ENCODE measurements around the gene PTPN23. TPM values are rescaled to one million over a fixed set of nuclear protein-coding genes. Genes with fewer than 3 reads are reported as not detected.
"Not testable (repeated sequence)": the region's sequence is repeated elsewhere in the genome, so short reads cannot be mapped to it uniquely, and the experiment has no call there.

Gene PTPN23
- total and polyA plus RNA-seq, 2 of the 13 experiments (the other 11 are each of a cell fraction or from before 2014, with no cell fraction given), result 2.3 to 3.7 TPM

DNA sequence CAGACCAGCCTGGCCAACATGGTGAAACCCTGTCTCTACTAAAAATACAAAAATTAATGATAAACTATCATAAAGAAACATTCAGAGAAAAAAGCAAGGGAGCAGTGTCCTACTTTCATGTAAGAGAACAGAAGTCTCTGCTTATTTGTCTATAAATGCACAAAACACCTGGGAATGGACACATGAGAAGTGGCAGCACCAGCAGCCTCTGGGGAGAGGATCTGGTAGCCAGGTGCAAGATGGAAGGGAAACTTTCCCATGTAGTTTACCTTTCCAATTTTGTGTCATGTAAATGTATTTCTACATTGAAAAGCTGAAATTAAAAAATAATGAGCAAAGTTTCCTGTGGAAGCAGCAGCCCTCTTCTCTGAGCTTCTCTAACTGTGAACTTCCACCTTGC is 76.2 kb downstream of the PTPN23 start:
- Histone ChIP-seq H3K79me2 (ENCODE audit: insufficient read depth, low read length) (peaks cover 54% of the 10 kb centered on the region), H2AFZ (ENCODE audit: low read length) (no peak overlapping the region), H3K36me3 (replicated peaks in 1 of 2; ENCODE audit: control insufficient read depth in 1 of 2, insufficient read depth in 2 of 2, low read length in 2 of 2) (no peaks in the 10 kb centered on the region), H3K27me3 (ENCODE audit: control insufficient read depth in 1 of 2, insufficient read depth in 2 of 2, low read length in 2 of 2) (no peaks in the 10 kb centered on the region), H3K27ac (ENCODE audit: extremely low read length, insufficient read depth, low read length) (no peak overlapping the region), H3K4me3 (replicated peaks in 1 of 3; ENCODE audit: insufficient read depth in 1 of 3, low read depth in 2 of 3, low read length in 3 of 3) (no peak overlapping the region), H3K4me2 (ENCODE audit: low read depth, low read length) (no peak overlapping the region), H3K9me3 (ENCODE audit: low read length) (no peaks in the 10 kb centered on the region), H4K20me1 (ENCODE audit: insufficient read depth, low read length) (no peaks in the 10 kb centered on the region), H3K9ac (ENCODE audit: insufficient read depth, low read depth, low read length) (no peak overlapping the region), H3K4me1 (ENCODE audit: insufficient read depth, low read length) (peaks cover 59% of the 10 kb centered on the region)
- FAIRE-seq, result no peak
- DNase-seq (ENCODE audit: low spot score), result no peak
- no TSS peak for BruUV-seq (replicated peaks)
- intact Hi-C loops (cut with micrococcal nuclease; ENCODE audit: unreplicated experiment), result no loop called here
- ATAC-seq, result no peak
- ChIA-PET POLR2A (interaction anchor here (2.5 kb wide), 1 partner anchor 14 kb away, joined by 12 read pairs; no protein-coding TSS in a partner anchor), CTCF (ENCODE audit: low intra/inter-chr PET ratio, low total read pairs) (no interaction called here)
- in situ Hi-C loops (cut with HindIII; ENCODE audit: extremely low pct_ligation_motif_present, low pct_unique_long_range_greater_than_20kb), result no loop called here
- no peak for TF ChIP-seq MXD4 (CRISPR knock-in tag; IDR thresholded peaks at IDR 0.05)

DNA sequence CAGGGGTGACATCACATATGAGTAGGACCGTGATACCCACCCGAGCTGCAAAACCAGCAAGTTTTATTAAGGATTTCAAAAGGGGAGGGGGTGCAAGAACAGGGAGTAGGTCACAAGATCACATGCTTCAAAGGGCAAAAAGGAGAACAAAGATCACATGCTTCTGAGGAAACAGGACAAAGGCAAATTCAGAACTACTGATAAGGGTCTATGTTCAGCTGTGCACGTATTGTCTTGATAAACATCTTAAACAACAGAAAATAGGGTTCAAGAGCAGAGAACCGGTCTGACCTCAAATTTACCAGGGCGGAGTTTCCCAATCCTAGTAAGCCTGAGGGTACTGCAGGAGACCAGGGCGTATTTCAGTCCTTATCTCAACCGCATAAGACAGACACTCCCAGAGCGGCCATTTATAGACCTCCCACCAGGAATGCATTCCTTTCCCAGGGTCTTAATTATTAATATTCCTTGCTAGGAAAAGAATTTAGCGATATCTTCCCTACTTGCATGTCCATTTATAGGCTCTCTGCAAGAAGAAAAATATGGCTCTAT is 78.8 kb downstream of the PTPN23 start:
- H3K4me3 ChIP-seq (replicated peaks in 1 of 3; ENCODE audit: insufficient read depth in 1 of 3, low read depth in 2 of 3, low read length in 3 of 3); H3K9ac ChIP-seq (ENCODE audit: insufficient read depth, low read depth, low read length); H3K36me3 ChIP-seq (replicated peaks in 1 of 2; ENCODE audit: control insufficient read depth in 1 of 2, insufficient read depth in 2 of 2, low read length in 2 of 2); ATAC-seq; intact Hi-C loops (cut with micrococcal nuclease; ENCODE audit: unreplicated experiment); CTCF ChIA-PET (ENCODE audit: low intra/inter-chr PET ratio, low total read pairs); H3K27ac ChIP-seq (ENCODE audit: extremely low read length, insufficient read depth, low read length); H3K27me3 ChIP-seq (ENCODE audit: control insufficient read depth in 1 of 2, insufficient read depth in 2 of 2, low read length in 2 of 2); H2AFZ ChIP-seq (ENCODE audit: low read length); H3K4me2 ChIP-seq (ENCODE audit: low read depth, low read length); DNase-seq (ENCODE audit: low spot score); in situ Hi-C loops (cut with HindIII; ENCODE audit: extremely low pct_ligation_motif_present, low pct_unique_long_range_greater_than_20kb); H3K9me3 ChIP-seq (ENCODE audit: low read length); BruUV-seq (replicated peaks); FAIRE-seq; H4K20me1 ChIP-seq (ENCODE audit: insufficient read depth, low read length); TF ChIP-seq SOX13, SOX6 (IDR thresholded peaks at IDR 0.05): not testable (repeated sequence)
- POLR2A ChIA-PET, result interaction anchor here (1.2 kb wide), 1 partner anchor 16 kb away, joined by 3 read pairs; no protein-coding TSS in a partner anchor
- TF ChIP-seq SOX13 (CRISPR knock-in tag; conservative IDR thresholded peaks at IDR 0.05 in 1 of 2, IDR thresholded peaks at IDR 0.05 in 1 of 2) (peak in 1 of 2 experiments; percentile 62; a peak in 2 of 4 replicates), ZMYM4 (CRISPR knock-in tag; IDR thresholded peaks at IDR 0.05) (0 out of 2 replicates have a peak, but pooled peaks have one; percentile 13), SOX6 (CRISPR knock-in tag; IDR thresholded peaks at IDR 0.05) (peak; percentile 74), SOX5 (CRISPR knock-in tag; IDR thresholded peaks at IDR 0.05; ENCODE audit: borderline replicate concordance) (peak; percentile 31; the same call in 1 of the 2 replicates), NR2C2 (CRISPR knock-in tag; IDR thresholded peaks at IDR 0.05; ENCODE audit: borderline replicate concordance) (0 out of 2 replicates have a peak, but pooled peaks have one; percentile 12)
- peaks cover 64% of the 10 kb centered on the region for H3K4me1 ChIP-seq (ENCODE audit: insufficient read depth, low read length)
- H3K79me2 ChIP-seq (ENCODE audit: insufficient read depth, low read length), result peaks cover 61% of the 10 kb centered on the region
- 78% methylated on average over 9 of the region's 9 CpGs for WGBS (ENCODE audit: low lambda C conversion rate)

Other genes starting within 250 kb of the PTPN23 start
- gene SETD2, start 216.9 kb upstream of the PTPN23 start, total RNA-seq (2016; rRNA removed; fragmentation: Illumina TruSeq; extraction: Trizol), result 24.2 and 39.5 TPM in 2 replicates
- 14.2 and 15.0 TPM in 2 replicates for gene SETD2, start 216.9 kb upstream of the PTPN23 start, polyA plus RNA-seq (2011; rRNA removed)
- gene KIF9, start 98.2 kb upstream of the PTPN23 start, total RNA-seq (2016; rRNA removed; fragmentation: Illumina TruSeq; extraction: Trizol), result 16.9 and 18.8 TPM in 2 replicates
- gene KIF9, start 98.2 kb upstream of the PTPN23 start, polyA plus RNA-seq (2011; rRNA removed), result 4.3 and 5.1 TPM in 2 replicates
- gene KLHL18, start 98.1 kb upstream of the PTPN23 start, total RNA-seq (2016; rRNA removed; fragmentation: Illumina TruSeq; extraction: Trizol), result 18.8 and 26.1 TPM in 2 replicates
- 14.0 and 17.5 TPM in 2 replicates for gene KLHL18, start 98.1 kb upstream of the PTPN23 start, polyA plus RNA-seq (2011; rRNA removed)
- 24.0 and 53.3 TPM in 2 replicates for gene SCAP, start 94.9 kb downstream of the PTPN23 start, total RNA-seq (2016; rRNA removed; fragmentation: Illumina TruSeq; extraction: Trizol)
- gene SCAP, start 94.9 kb downstream of the PTPN23 start, polyA plus RNA-seq (2011; rRNA removed), result 40.4 and 58.7 TPM in 2 replicates
- 38.6 and 45.0 TPM in 2 replicates for gene ELP6, start 132.7 kb downstream of the PTPN23 start, total RNA-seq (2016; rRNA removed; fragmentation: Illumina TruSeq; extraction: Trizol)
- gene ELP6, start 132.7 kb downstream of the PTPN23 start, polyA plus RNA-seq (2011; rRNA removed), result 43.6 and 49.3 TPM in 2 replicates
- gene CSPG5, start 197.8 kb downstream of the PTPN23 start, total RNA-seq (2016; rRNA removed; fragmentation: Illumina TruSeq; extraction: Trizol), result 0.07 TPM in 1 of 2 replicates, not detected in the other
- gene CSPG5, start 197.8 kb downstream of the PTPN23 start, polyA plus RNA-seq (2011; rRNA removed), result 0.10 and 0.15 TPM in 2 replicates

Measured in HepG2 (cell line).